GM20000 (cell line): ENCODE measurements around the gene PCDHA1.

Experiments
- DNase-seq: peaks from one replicate; pipeline ENCODE4 v3.0.0; 2012; ENCODE audit warnings: low spot score
- CTCF ChIP-seq: IDR thresholded peaks from 2 replicates; pipeline ENCODE4 v1.5.1; 2012; ENCODE audit warnings: mild to moderate bottlenecking, control low read depth; ENCODE audit errors: extremely low read depth, missing control alignments

Gene PCDHA1

DNA sequence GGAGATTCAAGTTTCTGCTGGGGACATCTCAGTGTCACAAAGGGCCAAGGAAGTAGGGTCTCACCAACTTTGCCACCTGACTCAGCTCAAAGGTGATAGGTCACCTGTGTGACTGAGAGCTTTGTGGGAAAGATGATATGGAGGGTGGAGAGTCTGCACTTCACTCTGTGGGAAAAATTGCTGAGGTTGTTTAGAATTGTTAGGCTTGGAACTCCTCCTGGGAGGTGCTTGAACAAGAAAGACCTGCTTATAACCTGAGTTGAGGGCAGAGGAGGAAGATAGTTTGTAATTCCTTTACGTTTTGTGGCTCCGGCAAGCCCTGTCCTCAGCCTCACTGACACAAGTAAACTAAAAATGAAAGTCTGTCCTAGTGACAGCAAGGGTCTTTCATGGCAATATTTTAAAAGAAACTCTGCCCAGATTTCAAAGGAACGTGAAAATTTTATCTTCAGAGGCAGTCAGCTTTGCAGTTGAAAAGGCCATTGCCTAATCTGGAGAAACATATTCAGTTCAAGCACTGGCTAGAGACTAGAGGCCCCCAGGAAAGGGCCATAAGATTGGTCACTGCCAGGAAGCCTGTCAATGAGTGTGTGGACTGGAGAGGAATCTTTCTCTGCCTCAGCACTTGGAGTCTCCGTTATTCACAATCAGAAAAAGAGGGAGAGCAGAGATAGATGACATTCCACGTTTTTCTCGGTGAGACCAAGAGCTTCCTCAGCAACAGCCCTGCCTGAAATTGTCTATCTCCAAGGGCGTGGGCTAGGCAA lies 203.5 kb downstream of the PCDHA1 start:
- no peak for DNase-seq
- TF ChIP-seq CTCF = no peak

DNA sequence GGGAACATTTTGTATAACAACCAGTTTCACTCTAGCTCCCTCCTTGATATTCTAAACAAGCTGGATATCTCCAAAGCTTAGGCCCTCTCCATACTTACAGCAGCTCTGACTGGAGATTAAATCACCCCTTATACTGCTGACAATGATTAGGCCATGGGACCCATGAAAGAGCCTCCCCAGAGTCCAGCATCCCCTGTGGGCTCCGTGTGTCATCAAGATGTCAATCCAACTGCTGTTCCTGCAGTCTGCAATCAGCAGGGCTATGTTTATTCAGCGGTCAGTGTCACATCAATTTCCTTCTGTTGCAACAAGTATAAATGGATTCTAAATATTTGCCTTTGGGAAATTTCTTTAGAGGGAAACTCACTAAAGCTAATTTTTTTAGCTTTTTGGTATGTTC lies 206.9 kb downstream of the PCDHA1 start:
- DNase-seq = no peak
- TF ChIP-seq CTCF = no peak

DNA sequence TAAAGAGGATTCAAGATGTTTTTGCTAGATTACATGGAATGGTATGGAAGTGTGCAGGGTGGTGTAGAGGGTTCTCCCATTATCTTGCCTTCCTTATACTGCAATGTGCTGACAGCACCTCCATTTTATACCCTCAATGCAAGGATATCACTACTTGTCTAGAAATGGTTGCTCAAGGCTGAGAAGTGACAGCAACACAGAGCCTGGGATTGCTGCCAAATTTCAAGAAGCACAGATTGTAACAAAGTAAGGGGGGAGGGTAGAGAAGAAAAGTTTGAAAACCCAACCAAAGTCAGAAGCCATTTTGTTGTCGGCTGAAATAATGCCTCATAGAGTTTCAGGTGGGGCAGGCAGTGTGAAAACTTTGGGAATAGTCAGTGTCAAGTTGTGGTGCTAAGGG lies 210.1 kb downstream of the PCDHA1 start:
- DNase-seq = no peak
- TF ChIP-seq CTCF = no peak

DNA sequence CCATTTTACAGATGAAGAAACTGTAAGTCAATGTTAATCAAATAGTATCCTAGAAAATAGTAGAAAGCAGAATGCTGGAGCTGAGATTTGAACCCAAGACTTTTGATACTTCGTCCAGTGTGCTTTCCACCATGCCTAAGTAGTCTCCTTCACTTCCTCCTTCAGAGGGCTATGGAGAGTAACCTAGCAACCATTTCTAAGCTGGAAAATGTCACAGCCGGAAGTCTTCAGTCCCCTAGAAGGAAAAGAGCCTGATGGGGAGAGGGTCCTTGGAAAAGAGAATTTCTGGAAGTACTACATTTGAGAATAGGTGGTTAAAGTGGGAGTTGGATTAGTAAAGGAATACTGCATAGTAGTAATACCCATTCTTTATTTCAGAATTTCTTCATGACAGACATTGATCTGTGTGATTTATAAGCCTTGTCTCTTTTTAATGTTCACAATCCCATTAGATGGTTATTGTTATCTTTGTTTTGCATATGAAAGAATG lies 213.0 kb downstream of the PCDHA1 start:
- no peak for DNase-seq
- no peak for TF ChIP-seq CTCF

- DNase-seq = no peak
- no peak for TF ChIP-seq CTCF
These were observed 215.5 kb downstream of the PCDHA1 start for GRCh38 chr5:141001446-141001843.

DNA sequence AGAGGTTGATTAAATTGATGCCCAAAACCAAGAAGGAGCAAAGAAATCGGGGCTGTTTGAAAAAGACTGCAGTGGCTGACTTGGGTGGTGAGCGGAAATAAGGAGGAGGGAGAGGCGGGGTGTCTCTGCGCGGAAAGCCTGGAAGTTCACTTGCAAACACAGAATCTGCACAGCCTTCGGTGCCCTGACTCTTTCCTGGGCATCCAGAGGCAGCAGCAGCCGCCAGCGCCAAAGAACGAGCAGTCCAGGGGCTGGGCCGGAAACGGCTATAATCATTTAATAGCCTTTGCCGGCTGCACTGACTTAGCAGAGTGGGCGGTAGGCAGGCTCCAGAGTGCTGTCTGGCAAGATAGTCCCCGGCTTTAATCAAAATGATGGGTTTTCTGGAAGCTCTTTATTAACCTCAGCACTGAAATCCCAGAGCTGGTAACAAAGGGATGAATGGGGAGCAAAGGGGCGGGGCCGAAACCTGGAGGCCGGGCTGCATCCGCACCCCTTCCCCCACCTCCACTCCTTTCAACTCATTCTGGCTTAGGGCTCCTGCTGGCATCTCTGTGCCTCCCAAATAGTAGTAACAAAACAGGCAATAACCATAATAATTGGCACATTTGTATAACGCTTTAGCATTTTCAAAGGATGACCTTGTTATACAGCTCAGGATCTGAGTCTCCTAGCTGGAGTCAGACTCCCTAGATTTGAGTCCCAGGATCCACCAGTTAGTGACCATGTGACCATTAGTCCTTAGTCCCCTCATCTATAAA lies 216.1 kb downstream of the PCDHA1 start:
- DNase-seq = no peak
- TF ChIP-seq CTCF = no peak

- no peak for DNase-seq
- no peak for TF ChIP-seq CTCF
These were observed 216.6 kb downstream of the PCDHA1 start for GRCh38 chr5:141002605-141002965.
